Skin of body (tissue), 2 donors: ENCODE data around the gene KDF1. TPM values are rescaled to one million over a fixed set of nuclear protein-coding genes. Genes with fewer than 3 reads are reported as not detected.
A peak's percentile ranks its signal among the peaks of the same experiment; 100 is the strongest.
"Not testable (repeated sequence)": the region's sequence is repeated elsewhere in the genome, so short reads cannot be mapped to it uniquely, and the experiment has no call there.

Experiments
- DNase-seq: peaks from one replicate; lab custom pipeline; 2025; lab: John Stamatoyannopoulos, UW
- total RNA-seq: library from RNA; depleted of rRNA; stranded (reverse); fragments of >200 nt; gene quantifications from one replicate; pipeline ENCODE4 v1.2.3, GENCODE V29; 2014

Gene KDF1
- total RNA-seq, 1 donor from 2014 or later, result 4.0 TPM

DNA sequence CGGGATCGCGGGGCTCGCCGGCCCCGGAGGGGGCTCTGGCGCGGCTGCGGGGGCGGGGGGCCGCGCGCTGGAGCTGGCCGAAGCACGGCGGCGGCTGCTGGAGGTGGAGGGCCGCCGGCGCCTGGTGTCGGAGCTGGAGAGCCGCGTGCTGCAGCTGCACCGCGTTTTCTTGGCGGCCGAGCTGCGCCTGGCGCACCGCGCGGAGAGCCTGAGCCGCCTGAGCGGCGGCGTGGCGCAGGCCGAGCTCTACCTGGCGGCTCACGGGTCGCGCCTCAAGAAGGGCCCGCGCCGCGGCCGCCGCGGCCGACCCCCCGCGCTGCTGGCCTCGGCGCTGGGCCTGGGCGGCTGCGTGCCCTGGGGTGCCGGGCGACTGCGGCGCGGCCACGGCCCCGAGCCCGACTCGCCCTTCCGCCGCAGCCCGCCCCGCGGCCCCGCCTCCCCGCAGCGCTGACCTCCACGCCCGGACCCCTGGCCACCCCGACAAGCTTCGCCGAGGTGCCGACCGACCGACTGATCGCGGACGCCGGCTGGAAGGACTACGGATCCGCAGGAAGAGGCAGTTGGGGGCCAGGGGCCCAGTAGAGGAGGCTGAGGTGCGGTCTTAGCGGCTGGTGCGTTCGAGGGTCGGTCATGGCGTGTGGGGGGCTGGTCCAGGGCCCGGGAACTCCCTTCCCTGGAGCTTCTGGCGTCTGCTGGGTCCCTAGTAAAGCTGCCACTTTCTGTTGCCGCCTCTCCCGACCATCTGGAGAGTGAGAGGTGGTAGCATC is 33.9 kb upstream of the KDF1 start:
- no peak for DNase-seq

- peak; percentile 46 for DNase-seq
These were observed 33.2 kb upstream of the KDF1 start, which contains the start of gene TRNP1 for GRCh38 chr1:26993237-26994019. Gene TRNP1 (plus strand): TSS chr1:26993692. CDS start chr1:26993787, 95 bp downstream.

DNA sequence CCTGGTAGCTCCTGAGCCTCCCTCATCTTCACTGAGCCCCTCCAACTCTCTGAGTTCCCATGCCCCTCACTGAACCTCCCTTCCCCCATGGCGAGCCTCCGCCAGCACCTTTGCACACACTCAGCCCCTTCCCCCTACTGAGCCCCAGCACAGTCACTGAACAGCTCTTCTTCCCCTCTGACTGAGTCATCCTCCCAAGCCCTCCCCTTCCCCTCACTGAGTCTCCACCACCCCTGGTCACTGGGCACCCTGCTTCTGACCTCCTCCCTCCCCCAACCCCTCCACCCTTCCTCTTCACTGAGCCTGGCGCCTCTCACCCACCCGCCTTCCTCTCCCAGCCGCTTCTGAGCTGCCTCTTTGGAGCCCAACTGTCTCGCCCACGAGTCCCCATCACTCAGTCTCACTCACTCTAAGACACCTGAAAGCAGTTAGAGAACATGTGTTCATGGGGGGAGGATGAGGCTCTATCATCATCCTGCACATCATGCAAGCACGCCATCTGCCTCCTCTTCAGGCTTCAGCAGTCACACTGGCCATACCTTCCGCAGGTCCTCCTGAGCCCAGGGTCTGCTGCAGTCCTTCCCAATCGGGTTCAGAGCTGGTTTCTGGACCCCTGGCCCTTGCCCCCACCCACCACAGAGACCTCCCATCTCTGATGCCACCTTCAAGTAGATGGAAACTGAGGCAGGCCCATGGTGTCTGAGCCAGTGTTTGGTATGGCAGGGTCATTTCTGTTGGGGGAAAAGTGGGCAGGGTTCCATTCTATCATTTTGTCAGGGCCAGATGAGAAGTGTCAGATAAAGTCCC is 31.2 kb upstream of the KDF1 start:
- DNase-seq, result no peak

- not testable (repeated sequence) for DNase-seq
These were observed 29.3 kb upstream of the KDF1 start for GRCh38 chr1:26989403-26990109.

GRCh38 chr1:26986658-26987057 is 26.4 kb upstream of the KDF1 start:
- no peak for DNase-seq

GRCh38 chr1:26984291-26984690 is 24.0 kb upstream of the KDF1 start:
- no peak for DNase-seq

DNA sequence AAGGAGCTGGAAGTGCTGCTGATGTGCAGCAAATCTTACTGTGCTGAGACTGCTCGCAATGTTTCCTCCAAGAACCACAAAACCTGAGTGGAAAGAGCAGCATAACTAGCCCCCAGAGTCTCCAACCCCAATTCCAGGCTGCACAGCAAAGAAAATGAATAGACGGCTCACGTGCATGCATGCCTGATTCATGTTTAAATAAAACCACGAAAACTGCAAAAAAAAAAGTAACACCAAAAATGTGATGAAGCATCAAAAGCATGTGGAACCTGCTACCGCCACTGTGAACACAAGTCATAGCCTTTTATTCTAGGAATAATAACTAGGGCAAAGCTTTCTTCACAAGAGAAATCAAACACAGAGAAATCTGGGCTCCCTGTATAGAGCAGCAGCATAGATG is 23.6 kb upstream of the KDF1 start:
- DNase-seq, result no peak

DNA sequence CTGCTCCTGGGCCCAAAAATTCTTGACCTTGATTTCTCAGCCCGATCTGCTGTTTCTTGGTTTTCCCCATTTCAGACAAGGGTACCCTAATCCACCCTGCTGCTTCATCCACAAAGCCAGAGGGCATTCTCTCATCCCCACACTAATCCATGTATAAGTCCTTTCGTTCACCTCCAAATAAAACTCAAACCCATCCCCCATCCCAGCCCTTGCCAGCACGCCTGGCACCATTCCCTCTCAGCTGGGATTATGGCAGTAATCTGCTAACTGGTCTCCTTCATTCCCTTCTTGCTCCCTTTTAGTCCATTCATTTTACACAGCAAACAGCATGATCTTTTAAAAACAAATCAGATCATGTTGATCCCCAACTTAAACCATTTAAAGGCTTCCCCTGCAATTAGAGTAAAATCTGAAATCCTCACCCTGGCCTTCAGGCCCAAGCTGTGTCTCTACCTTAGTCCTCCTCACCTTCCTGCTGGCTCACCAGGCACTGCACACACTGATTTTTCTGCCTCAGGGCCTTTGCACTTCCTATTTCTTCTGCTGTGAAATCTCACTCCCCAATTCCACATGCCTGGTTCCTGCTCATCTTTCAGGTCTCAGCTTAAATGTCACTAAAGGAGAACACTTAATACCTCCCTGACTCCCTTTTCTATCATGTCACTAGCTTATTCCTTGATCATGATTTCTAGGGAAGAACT is 21.0 kb upstream of the KDF1 start:
- DNase-seq, result no peak

- DNase-seq, result no peak
These were observed 18.6 kb upstream of the KDF1 start for GRCh38 chr1:26978901-26979300.

DNA sequence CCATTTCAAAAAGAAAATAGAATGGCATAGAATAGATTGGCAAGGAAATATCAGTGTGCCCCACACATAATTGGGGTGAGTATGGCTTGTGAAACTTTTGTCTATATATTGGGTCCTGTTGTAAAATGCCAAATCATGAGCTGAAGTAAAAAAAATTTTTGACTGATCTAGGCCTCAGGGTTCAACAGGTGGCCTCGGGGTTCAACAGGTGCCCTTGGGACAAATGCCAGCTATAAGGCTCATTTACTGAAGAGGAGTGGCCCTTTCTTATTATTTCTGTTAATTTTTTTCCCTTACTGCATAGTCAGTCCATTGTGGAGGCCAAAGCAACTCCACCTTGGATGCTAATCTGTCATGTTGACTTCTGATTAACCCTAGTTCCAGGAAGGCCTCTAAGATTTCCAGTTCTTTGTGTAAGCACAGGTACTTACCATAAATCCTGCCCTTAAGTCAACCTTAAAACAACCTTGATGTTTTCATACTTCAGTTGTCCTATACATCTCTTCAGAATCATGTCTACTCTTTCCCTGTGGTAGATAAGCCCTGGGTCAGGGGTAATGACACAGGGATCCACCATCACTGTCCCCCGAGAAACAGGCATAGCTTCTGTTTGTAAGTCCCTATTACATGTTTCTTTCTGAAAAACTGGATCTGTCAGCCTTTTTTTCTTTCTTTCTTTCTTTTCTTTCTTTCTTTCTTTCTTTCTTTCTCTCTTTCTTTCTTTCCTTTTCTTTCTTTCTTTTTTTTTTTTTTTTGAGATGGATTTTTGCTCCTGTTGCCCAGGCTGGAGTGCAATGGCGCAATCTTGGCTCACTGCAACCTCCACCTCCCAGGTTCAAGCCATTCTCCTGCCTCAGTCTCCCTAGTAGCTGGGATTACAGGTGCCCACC is 16.6 kb upstream of the KDF1 start:
- no peak for DNase-seq

DNA sequence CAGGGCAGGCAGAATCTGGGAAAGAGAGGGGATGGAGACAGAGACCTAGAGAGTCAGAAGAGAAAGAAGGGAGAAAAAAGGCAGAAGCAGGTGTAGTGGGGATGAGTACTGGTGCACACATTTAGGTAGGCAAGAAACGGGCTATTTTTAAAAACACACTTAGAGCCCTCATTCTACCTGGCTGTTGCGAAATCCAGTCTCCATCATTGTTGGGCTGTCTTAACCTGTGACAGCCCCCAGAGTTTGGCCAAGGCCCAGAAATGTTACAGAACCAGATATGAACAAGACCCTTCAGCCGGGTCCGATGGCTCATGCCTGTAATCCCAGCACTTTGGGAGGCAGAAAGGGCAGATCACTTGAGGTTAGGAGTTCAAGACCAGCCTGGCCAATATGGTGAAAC is 12.6 kb upstream of the KDF1 start:
- DNase-seq, result no peak

GRCh38 chr1:26972390-26972789 is 12.1 kb upstream of the KDF1 start:
- no peak for DNase-seq

DNA sequence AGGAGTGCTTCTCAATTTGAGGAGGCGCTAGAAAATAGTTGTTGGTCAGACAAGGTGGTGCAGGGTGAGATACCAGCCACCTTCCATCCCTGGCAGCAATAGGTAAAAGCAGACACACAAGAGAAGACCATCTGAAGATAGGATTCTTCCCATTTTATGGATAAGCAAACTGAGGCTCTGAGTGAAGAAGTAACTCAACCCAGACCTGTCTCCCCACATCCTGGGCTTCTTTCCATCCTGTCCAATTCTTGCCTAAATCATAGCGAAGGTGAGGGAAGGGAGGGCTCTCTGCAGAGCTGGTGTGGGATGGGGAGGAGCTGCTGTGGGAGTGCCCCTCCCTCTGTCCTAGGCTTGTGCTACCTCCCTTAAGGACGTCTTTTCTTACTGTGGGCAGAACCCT is 11.3 kb upstream of the KDF1 start:
- DNase-seq, result no peak

DNA sequence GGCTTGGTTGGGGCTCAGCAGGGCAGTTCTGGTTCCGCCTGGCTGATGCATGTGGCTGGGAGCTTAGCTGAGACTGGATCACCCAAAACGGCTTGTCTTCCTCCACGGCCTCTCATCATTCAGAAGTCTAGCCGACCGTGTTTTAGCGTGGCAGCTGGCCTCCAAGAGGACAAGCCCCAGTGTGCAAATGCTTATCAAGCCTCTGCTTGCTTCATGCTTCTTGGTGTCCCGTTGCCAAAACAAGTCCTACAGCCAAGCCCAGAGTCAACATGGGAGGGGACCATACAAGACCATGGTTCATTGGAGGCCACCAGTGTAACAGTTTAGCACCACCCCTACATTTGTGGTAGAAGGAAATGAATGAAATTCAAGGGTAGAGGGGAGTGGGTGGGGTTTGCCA is 10.5 kb upstream of the KDF1 start:
- no peak for DNase-seq

DNA sequence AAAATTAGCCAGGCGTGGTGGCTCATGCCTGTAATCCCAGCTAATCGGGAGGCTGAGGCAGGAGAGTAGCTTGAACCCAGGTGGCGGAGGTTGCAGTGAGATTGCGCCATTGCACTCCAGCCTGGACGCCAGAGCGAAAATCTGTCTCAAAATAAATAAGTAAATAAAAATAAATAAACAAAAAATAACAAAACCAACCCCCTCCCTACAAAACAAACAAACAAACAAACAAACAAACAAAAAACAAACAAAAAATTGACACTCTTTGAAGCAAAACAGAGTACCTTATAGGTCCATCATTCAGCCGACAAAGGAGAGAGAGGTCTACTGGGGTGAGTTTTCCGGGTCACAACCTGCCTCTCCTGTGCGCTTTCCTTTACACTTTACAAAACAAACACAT is 5.4 kb upstream of the KDF1 start:
- DNase-seq, result no peak

- no peak for DNase-seq
These were observed 4.9 kb upstream of the KDF1 start for GRCh38 chr1:26965213-26965612.

DNA sequence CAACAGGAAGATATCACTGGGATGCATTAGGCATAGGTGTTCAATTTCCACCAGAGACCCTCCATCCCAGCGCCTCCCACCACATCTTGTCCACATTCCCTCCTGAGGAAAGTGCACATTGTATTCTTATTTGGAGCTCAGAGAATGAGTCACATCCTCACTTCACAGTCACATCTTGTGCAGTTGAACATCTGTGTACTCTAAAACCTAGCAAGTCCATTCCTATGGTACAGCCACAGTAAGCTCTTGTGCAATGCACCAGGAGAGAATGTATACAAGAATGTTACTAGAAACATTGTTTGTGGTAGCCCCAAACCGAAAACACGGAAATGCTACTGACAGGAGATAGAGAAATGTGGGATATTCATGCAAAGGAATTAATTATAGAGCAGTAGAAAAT is 1.6 kb upstream of the KDF1 start:
- no peak for DNase-seq

DNA sequence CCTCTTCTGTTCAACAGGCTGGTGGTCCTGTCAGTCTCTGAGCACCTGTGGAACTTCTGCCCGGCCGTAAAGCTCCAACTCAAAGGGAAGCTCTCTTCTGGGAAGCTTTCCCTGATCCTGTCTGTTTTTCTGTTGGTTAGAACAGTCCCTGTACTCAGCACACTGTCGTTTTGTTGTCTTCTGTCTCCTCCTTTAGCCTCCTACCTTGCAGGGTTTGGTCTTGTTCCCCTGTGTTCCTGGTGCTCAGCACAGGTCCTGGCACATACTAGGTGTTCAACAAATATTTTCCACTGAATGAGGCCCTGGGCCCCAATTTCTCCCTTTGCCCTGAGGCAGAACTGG is 328 bp upstream of the KDF1 start:
- no peak for DNase-seq

- DNase-seq, result no peak
These were observed 998 bp downstream of the KDF1 start for GRCh38 chr1:26959270-26959669.

DNA sequence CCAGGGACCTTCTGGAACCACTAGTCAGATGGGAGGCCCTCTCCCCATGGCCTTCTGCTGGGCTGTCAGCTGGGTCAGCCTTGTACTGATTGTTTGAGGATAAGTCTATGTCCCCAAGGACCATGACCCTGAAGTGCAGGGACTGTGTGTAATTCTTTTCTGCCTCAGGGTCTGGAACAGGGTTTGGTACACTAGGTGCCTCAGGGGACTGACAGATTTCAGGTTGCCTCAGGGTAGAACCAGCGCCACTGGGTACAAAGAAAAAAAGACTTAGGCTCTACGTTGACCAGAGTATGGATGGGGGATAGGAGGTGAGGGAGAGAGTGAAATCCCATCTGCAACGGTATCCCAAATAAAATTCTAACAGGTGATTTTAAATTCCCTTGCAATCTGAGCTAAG is 3.0 kb downstream of the KDF1 start:
- no peak for DNase-seq
